GM12878 (cell line): ENCODE results near the gene RABL2B.

Experiments used
- CBX3 ChIP-seq: fragments of 200-600 bp; sonication (generic); IDR thresholded peaks from 2 replicates; pipeline ENCODE4 v1.6.1; 2016; ENCODE audit warnings: low read depth, borderline replicate concordance
- HDAC2 ChIP-seq: fragments of 200-600 bp; sonication (generic); IDR thresholded peaks from 2 replicates; pipeline ENCODE4 v1.6.1; 2017
- POLR2A ChIP-seq: IDR thresholded peaks from 2 replicates; pipeline ENCODE4 v1.6.1; 2011; ENCODE audit warnings: low read depth, mild to moderate bottlenecking, low read length
- POLR2AphosphoS5 ChIP-seq: IDR thresholded peaks from 2 replicates; pipeline ENCODE4 v1.6.1; 2011; ENCODE audit warnings: mild to moderate bottlenecking, low read length, inconsistent platforms
- SMC3 ChIP-seq: IDR thresholded peaks from 2 replicates; pipeline ENCODE4 v1.6.1; 2011; ENCODE audit warnings: low read length, improper control_type of control experiment, borderline replicate concordance
- SRF ChIP-seq, 2 experiments: IDR thresholded peaks; 2 replicates each; pipeline ENCODE4 v1.6.1; 2011; ENCODE audit warnings: low read depth in 2 of 2, low read length in 2 of 2, mild to moderate bottlenecking in 1 of 2, moderate library complexity in 1 of 2
- ZNF274 ChIP-seq: IDR thresholded peaks from one replicate; pipeline ENCODE4 v1.8.0; 2011; ENCODE audit not compliant: insufficient read length, insufficient read depth
- TF ChIP-seq, protein P1 (sequence below), 3 experiments: IDR thresholded peaks in 2 of 3; conservative IDR thresholded peaks in 1 of 3; 2 replicates each; pipeline ENCODE4 v1.5.1; 2011; ENCODE audit warnings: low read depth in 3 of 3, low read length in 3 of 3, mild to moderate bottlenecking in 3 of 3, control low read depth in 2 of 3, moderate library complexity in 2 of 3, inconsistent platforms in 1 of 3, mixed read lengths in 1 of 3; ENCODE audit not compliant: control insufficient read depth in 2 of 3, insufficient read depth in 1 of 3; ENCODE audit errors: extremely low read depth in 1 of 3
- TF ChIP-seq, protein P2 (sequence below): fragments of 450-650 bp; IDR thresholded peaks from 2 replicates; pipeline ENCODE4 v1.6.1; 2018; ENCODE audit warnings: borderline replicate concordance, mild to moderate bottlenecking; ENCODE audit not compliant: partially characterized antibody

DNA sequence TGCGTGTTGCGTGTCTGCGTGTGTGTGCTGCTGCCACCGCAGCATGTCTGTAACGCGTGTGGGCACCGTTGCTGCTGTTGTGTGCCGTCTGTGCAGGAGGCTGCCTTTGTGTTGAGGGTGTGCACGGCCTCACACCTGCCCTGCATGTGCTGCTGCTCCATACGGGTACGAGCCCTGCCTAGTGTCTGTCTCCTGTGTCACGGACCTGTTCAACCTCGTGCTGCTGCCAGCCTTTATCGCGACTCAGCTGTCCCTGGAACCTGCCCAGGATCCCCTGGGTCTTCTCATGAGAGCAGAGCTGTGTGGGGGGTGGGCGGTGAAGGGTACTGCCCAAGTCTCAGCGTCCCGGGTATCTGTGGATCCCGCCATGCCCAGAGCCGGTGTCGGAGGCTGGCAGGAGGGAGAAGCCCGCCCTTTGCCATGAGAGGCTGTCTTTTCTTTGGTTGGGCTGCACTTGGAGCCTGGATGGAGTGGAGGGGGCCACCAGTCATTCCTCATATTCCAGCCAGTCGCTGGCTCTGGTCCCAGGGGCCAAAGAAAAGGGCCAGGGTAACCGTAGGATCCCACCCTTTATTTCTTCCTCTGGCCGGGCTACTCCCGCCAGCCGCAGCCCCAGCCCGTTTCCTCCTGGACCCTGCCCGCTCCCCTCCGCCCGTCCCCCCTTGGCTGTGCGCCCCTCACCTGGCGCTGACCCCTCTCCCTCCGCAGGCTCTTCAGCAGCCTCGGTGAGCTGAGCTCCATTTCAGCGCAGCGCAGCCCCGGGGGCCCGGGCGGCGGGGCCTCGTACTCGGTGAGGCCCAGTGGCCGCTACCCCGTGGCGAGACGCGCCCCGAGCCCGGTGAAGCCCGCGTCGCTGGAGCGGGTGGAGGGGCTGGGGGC lies 53.2 kb downstream of the RABL2B start:
- no peak for TF ChIP-seq SMC3
- no peak for TF ChIP-seq ZNF274
- no peak for TF ChIP-seq HDAC2
- no peak for TF ChIP-seq POLR2A
- TF ChIP-seq, protein P1, sequence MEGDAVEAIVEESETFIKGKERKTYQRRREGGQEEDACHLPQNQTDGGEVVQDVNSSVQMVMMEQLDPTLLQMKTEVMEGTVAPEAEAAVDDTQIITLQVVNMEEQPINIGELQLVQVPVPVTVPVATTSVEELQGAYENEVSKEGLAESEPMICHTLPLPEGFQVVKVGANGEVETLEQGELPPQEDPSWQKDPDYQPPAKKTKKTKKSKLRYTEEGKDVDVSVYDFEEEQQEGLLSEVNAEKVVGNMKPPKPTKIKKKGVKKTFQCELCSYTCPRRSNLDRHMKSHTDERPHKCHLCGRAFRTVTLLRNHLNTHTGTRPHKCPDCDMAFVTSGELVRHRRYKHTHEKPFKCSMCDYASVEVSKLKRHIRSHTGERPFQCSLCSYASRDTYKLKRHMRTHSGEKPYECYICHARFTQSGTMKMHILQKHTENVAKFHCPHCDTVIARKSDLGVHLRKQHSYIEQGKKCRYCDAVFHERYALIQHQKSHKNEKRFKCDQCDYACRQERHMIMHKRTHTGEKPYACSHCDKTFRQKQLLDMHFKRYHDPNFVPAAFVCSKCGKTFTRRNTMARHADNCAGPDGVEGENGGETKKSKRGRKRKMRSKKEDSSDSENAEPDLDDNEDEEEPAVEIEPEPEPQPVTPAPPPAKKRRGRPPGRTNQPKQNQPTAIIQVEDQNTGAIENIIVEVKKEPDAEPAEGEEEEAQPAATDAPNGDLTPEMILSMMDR (IDR thresholded peaks at IDR 0.05 in 2 of 3, conservative IDR thresholded peaks at IDR 0.05 in 1 of 3; ENCODE audit: control insufficient read depth in 2 of 3, extremely low read depth in 1 of 3, insufficient read depth in 1 of 3, low read depth in 3 of 3, low read length in 3 of 3): no peak
- no peak for TF ChIP-seq POLR2AphosphoS5
- TF ChIP-seq SRF (IDR thresholded peaks at IDR 0.05; ENCODE audit: low read depth in 2 of 2, low read length in 2 of 2): no peak
- no peak for TF ChIP-seq CBX3
- TF ChIP-seq, protein P2, sequence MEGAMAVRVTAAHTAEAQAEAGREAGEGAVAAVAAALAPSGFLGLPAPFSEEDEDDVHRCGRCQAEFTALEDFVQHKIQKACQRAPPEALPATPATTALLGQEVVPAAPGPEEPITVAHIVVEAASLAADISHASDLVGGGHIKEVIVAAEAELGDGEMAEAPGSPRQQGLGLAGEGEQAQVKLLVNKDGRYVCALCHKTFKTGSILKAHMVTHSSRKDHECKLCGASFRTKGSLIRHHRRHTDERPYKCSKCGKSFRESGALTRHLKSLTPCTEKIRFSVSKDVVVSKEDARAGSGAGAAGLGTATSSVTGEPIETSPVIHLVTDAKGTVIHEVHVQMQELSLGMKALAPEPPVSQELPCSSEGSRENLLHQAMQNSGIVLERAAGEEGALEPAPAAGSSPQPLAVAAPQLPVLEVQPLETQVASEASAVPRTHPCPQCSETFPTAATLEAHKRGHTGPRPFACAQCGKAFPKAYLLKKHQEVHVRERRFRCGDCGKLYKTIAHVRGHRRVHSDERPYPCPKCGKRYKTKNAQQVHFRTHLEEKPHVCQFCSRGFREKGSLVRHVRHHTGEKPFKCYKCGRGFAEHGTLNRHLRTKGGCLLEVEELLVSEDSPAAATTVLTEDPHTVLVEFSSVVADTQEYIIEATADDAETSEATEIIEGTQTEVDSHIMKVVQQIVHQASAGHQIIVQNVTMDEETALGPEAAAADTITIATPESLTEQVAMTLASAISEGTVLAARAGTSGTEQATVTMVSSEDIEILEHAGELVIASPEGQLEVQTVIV: no peak
